HG02885 (cell line): ENCODE measurements around the gene NEURL1B.
A peak's percentile ranks its signal among the peaks of the same experiment; 100 is the strongest.
"Not testable (repeated sequence)": the region's sequence is repeated elsewhere in the genome, so short reads cannot be mapped to it uniquely, and the experiment has no call there.

Experiments
- ATAC-seq: cut with Tn5 transposase; IDR thresholded peaks from one replicate; pipeline ENCODE4 v1.9.1; 2021; ENCODE audit warnings: mild to moderate bottlenecking; ENCODE audit not compliant: unreplicated experiment, poor library complexity

Gene NEURL1B, protein sequence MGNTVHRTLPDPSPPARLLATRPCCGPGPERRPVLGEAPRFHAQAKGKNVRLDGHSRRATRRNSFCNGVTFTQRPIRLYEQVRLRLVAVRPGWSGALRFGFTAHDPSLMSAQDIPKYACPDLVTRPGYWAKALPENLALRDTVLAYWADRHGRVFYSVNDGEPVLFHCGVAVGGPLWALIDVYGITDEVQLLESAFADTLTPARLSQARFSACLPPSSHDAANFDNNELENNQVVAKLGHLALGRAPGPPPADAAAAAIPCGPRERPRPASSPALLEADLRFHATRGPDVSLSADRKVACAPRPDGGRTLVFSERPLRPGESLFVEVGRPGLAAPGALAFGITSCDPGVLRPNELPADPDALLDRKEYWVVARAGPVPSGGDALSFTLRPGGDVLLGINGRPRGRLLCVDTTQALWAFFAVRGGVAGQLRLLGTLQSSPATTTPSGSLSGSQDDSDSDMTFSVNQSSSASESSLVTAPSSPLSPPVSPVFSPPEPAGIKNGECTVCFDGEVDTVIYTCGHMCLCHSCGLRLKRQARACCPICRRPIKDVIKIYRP

DNA sequence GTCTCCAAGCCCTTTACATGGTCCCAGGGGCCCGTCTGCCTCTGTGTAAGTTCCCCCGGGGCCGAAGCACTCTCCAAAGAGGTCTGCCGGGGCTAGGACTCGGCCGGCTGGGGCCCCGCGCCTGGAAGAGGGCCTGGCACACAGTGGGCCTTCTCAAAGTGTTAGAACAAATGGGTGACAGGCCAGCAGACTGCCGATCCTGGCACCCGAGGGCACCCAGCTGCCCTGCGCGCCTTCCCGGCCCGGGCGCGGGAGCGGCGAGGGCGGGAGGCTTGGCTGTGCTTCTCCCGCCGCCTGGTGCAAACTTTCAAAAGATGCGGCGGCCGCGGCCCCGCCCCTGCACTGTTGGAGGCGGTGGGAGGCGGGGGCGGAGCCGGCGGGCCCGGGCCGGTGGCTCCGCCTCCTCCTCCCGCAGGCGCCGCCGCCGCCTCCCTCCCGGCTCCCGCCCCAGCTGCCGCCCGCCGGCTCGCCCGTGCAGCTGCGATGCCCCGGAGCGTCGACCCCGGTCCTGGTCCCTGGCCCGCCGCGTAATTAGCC lies at the start of gene NEURL1B:
Gene NEURL1B, plus strand, starts transcription at position 442 of the 537 bp plus-strand sequence. CDS start 144 bp downstream, outside the sequence.
- peak; percentile 46 for ATAC-seq

DNA sequence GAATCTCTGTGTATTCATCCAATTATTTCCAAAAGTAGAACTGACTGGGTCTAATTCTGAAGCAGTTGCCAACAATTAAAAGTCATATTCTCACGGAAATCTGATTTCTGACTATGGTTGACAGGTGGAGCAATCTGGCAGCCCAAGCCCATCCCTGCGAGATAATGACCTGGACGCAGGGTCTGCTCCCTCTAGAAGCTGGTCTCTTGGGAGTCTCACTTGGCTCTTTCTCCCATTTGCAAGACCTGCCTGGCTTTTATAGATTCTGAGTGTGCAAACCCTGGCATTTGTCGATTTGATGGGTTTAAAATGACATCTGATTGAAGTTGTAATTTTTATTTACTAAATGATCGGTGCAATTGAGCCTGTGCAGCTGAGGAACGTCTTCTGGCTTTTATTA lies 49.4 kb upstream of the NEURL1B start:
- ATAC-seq, result no peak

DNA sequence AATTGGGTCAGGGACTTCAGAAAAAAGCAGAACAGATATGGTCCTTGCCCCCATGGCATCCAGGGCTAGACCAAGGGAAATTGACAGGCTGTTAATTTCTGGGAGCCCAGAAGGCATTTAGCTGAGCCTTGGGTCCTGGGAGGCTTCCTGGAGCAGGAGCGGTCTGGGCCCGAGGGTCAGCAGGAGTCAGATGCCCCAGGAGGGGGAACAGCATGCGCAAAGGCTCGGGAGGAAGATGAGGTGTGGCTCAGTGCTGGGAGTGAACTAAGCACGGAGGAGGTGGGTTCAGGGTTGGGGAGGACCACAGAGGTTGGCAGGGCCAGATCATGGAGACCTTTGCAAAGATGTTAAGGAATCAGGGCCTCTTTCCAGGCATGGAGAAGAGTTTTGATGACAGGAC lies 48.2 kb upstream of the NEURL1B start:
- no peak for ATAC-seq

DNA sequence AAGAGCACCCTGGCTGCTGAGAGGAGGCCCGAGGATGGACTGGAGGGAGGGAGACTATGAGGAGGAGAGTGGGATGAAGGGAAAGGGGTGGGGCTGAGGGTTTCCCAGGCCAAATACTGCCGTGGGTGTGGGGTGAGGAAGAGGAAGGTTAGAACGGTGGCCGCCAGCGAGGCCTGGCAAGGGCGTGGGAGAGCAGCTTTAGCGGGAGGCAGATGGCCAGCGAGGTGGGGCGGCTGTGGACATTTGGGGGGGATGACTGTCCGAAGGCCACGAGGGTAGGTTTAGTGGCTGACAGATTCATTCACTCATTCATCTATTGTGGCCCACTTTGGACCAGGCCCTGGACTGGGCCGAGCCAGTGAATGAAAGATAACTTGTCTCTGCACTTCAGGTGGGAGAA lies 47.8 kb upstream of the NEURL1B start:
- no peak for ATAC-seq

DNA sequence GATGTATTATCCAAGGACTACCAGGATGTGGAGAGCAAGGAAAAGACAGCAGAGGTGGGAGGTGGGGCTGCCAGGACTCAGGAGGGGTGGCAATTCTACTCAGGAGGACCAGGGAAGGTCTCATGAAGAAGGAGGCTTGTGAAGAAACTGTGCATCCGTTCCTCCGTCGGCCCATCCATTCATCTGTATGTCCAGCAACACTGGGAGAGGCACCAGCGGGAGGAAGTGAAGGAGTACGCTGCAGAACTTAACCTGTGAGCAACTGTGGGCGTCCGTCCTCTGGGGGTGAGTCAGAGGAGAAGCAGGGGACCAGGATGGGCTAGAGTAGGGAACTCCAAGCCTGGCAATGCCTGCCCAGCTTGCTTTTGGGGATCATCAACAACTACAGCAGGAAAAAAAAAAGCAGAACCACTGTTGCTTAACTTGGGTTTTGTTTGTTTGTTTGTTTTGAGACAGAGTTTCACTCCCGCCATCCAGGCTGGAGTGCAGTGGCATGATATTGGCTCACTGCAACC lies 47.3 kb upstream of the NEURL1B start:
- no peak for ATAC-seq

DNA sequence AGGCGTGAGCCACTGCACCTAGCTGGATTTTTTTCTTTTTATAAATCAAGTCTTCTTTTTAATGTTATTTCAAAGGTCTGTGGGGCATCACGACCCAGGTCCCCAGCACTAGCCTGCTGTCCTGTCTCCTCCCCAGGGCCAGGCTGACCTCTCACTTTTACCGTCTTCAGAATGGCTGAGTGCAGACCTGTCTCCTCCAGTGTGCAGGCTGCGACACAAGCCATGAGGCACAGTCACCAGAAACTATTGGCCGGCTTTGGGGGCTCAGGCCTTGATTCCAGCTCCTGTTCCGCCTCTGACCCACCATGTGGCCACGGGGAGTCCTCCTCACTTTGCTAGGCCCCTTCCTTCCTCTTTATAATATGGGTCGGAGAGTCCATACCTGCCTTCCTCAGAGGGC lies 46.6 kb upstream of the NEURL1B start:
- ATAC-seq, result no peak

DNA sequence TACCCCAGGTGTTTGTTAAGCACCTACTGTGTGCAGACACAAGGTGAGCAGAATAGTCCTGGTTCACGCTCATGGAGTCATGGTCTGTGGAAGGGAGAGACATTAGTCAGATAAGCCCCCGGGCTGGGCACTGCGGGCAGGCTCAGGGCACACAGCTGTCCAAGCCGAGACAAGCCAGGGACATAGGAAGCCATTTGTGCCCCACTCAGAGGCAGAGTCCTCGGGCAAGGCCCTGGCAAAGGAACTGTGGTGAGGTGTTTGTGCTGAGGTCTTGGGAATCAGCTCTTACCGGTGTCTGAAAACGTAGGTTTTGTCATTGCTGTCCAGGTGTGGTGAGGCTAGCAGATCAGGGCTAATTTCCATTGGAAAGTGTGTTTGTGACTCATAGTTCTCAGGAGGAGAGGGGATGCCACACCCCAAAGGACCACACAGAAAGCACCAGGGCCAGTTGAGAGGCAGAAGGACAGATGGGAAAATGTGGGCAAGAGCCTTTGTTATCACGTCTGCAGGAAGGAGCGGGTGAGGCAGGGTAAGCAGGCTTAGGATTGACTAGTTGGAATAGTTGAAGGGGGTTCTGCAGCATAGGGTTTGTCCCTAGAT lies 46.1 kb upstream of the NEURL1B start:
- ATAC-seq, result no peak

DNA sequence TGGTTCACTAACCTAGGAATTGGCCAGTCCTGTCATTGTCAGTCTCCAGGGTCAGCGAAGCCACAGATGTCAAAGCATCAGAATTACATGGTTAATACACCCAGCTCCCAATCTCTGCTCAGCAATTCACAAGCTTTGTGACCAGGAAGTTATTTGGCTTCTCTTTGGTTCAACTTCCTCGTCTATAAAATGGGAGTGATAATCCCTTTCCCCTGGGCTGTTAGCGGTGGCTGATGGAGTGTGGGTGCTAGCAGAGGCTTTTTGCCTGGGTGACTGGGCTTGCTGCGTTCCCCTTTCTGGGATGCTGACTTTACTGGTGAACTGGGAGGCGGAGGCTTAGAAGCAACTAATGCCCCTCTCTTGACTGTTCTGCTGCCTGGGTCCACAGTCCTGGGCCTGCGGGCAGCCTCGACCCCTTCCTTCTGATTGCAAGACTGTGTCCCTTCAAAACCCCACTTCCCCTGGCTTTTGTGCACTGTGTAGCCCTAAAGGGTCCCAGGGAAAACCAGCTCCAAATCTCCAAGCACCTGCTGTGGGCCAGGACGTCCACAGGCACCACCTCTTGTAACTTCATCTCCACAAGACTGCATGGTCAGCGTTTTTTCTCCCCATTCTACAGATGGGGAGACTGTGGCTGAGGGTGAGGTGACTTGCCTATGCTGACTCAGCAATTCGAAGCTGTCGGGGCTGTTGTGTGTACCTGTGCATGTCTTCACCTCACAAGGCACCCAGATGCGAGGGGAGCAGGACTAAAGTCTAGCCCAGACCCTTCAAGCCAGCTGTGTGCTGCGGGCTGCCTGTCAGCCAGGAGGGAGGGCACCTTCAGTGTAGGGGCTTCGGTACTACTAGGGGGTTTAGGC lies 45.2 kb upstream of the NEURL1B start:
- ATAC-seq, result no peak

DNA sequence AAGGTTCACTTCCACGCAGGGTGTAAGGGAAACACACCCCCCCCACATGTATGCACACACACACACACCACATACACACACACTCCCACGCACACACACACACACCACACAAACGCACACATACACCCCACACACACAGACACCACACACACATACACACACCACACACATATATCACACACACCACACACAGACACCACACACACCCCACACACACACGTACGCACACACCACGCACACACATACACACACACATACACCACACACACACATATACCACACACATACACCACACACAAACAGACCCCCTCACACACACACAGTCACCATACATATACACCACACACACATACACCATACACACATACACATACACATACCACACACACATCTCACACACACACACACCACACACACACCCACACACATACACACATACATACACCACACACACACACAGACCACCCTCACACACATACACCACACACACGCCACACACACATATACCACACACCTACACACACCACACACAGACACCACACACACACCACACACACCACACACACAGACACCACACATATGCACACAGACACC lies 44.3 kb upstream of the NEURL1B start:
- ATAC-seq, result no peak

DNA sequence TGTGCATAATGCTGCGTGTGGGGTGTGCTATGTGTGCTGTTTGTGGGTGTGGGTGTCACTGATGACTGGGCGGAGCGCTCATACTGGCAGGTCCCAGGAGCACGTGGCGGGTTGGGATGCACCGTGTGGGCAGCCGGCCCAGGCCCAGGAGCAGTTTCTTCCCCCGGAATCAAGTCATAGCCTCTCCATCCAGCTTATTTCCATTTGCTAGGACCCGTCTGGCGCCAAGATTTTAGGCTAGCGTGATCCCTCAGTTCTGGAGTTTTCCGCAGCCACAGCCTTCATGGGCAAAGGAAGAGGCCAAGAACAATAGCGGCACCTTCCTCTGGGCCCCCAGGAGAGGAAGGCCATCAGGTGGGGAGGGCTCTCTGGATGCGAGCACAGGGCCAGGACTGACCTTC lies 43.3 kb upstream of the NEURL1B start:
- no peak for ATAC-seq

DNA sequence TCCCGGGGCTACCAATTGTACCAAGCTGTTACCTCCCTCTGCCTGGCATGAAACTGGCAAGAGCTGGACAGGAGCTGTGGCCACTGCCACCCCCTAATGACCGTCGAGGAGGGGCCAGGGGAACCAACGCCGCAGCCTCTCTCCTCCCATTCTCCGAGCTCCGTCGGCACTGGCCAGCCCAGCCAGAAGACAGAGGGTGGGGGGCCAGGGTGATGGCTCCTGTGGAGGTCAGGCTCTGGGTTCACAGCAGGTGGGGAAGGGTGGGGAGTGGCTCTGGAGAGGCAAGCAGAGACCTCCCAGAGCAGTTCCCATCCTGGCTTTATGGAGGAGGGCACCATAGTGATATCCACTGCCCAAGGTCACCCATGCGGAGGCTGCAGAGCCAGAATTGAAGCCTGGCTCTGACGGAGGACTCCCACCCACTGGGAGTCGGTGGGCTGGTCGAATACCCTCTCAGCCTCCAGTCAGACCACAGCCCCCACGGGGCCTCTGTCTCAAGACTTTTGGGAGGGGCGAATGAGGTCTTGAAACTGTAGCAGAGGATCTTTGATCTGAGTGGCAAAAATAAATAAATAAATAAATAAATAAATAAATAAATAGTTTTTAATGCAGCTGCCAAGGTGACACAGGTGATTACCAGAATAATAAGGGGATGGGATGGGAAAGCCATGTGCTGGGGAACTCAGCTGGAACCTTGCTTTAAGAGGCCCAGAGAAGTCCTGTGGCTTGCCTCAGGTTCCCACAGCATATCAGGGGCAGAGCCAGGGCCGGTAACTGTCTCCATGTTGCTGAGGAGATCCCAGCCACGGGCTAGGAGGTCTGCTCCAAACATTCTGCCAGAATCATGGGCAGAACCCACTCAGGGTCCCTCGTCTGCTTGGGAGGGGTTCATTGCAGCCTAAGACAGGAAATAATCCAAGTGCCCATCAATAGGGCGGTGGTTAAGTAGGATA lies 42.5 kb upstream of the NEURL1B start:
- no peak for ATAC-seq

DNA sequence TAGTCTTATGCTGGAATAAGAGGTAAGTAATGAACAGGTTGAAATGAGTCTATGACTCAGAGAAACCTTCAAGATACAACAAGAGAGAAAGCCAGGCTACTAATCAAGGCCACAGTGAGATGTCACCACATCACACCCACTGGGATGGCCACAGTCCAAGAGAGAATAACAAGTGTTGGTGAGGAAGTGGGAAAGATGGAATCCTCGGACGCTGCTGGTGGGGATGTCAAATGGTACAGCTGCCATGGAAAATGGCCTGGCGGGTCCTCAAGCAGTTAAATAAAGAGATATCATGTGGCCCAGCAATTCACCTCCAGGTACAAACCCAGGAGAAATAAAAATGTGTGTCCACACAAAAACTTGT lies 41.9 kb upstream of the NEURL1B start:
- no peak for ATAC-seq

DNA sequence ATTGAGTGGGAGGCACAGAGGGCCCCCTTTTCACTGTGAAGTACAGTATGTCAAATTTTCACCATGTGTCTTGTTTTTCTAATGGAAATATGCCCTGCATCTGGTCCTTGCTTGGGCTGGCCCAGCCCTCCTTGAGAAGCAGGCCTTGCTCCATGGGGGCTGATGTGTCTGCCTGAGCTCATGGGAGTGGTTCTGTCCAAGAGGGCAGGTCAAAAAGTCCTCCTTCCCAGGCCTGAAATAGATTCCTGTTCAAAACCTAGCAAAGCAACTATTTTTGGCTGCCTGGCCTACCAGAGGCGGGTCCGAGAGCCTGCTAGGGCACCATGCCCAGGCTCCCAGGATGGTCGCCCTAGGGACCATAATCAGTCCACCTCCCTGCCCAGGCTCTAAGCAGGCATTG lies 40.5 kb upstream of the NEURL1B start:
- no peak for ATAC-seq

DNA sequence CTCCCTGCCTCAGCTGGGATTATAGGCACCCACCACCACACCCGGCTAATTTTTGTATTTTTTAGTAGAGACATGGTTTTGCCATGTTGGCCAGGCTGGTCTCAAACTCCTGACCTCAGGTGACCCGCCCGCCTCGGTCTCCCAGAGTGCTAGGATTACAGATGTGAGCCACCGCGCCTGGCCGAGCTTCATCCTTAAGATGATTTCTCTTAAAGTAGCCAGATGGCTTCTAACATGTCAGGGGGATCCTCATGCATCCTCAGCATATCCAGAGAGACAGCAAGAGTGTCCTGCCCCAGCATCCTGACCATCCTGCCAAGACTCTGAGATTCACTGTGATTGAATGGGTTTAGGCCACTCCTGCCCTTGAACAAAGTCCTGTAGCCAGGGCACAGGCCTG lies 39.5 kb upstream of the NEURL1B start:
- not testable (repeated sequence) for ATAC-seq

DNA sequence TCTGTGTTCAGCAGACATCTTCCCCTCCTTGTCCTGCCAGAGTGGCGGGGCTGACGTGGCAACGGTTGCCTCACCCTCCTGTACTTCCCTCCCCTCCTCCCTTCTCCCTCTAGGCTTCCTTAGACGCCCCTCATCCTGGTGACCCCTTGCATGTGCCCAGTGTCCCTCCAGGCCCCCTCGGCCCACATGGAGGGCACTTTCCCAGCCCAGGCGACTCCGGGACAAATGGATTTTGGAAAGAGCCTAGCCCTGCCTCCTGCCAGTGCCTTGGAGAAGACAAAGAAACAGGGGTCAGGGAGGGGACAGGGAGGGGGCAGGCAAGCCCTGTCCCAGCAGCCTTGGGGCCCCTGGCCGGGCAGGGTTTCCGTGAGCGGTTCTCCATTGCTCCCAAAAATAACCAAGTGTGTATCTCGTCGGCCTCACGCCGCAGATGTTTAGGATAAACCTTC lies 38.3 kb upstream of the NEURL1B start:
- no peak for ATAC-seq

DNA sequence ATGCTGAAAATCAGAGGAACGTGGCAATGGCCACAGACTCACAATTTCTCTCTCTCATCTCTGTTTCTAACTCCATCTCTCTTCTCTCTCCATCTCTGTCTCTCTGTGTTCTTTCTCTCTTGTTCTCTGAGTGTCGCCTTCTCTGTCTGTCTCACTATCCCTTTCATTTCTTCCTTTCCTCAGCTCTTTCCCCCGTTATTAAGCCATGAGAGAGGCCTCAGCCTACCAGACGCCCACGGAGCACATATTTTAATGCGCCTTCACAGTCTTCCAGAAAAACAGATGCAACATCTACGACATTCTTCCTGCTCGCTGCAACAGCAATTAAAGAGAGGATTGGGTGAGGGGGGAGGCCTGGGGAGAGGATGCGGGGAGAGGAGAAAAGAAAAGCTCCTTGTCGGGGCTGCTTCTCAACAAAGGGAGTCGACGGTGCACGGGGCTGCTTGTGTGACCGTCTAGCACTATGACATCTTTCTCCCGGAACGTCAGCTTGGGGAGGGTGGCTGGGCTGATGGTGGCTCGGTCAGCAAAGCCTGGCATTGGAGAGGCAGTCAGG lies 37.7 kb upstream of the NEURL1B start:
- ATAC-seq, result no peak

DNA sequence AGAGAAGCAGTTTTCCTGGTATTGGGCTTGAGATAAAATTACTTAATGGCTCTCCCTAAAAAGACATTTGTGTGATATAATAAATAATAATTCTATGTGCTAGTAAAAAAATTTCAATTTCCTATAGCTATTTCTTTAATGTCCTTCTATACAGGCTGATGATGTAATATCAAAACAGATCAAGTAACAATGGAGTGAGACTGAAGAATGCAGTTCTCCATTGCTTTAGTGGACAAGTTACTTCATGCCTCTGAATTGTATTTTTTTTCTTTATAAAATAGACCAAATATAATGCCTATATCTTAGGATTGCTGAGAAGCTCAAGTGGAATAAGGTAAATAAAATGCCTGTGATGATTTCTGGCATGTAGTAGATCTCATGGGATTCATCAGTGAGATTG lies 35.6 kb upstream of the NEURL1B start:
- no peak for ATAC-seq

DNA sequence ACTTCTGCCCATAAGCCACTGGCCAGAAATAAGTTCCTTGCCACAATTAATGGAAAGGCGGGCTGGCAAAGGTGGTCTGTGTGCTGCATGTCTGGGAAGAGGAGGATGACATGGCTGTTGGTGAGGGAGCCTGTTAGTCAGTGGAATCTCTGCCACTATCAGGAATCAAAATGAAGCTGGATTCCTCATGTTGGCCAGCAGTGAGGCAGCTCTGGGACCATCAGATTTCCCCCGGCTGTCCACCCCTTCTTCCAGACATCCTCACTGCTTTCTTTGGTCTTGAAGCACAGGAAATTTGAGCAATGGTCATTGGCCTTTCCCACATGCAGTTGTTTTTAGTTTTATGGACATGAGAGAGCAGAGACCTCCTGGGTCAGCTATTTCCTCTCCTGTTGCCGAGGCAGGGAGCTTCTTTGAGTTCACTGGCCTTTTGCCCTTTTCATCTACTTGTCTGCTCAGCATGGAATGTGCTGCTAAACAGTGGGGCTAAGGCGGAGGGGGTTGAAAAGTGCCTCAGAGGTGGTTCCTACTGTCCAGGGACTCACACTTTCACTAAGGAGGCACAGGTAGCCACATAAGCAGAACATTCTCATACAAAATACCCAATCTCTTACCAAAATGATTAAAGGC lies 34.8 kb upstream of the NEURL1B start:
- no peak for ATAC-seq
